Measurements from ENCODE around the gene GNMT. TPM values are rescaled to one million over a fixed set of nuclear protein-coding genes. Genes with fewer than 3 reads are reported as not detected.

GNMT gene
- total and polyA plus RNA-seq, 9 of the 15 experiments (the other 6 are each of a cell fraction or from before 2014, with no cell fraction given), result 0.11 to 0.29 (median 0.15) TPM; not detected in 6

GRCh38 chr6:42928986-42929820, 31.4 kb upstream of the GNMT start, which contains the start of gene CNPY3 (continued):
- TF ChIP-seq PBX2 (CRISPR knock-in tag; IDR thresholded peaks at IDR 0.05; ENCODE audit: low read depth) (no peak), PBX2 (tag; conservative IDR thresholded peaks at IDR 0.05; ENCODE audit: low read depth) (no peak), ZNF398 (CRISPR knock-in tag; IDR thresholded peaks at IDR 0.05) (no peak), DLX4 (CRISPR knock-in tag; IDR thresholded peaks at IDR 0.05) (no peak), PTRF (tag; IDR thresholded peaks at IDR 0.05) (no peak), CREM (IDR thresholded peaks at IDR 0.05; ENCODE audit: low read depth) (peak; percentile 80), TCF15 (CRISPR knock-in tag; IDR thresholded peaks at IDR 0.05) (no peak), PHB (CRISPR knock-in tag; IDR thresholded peaks at IDR 0.05) (0 out of 2 replicates have a peak, but pooled peaks have one; percentile 33), ZFPM2 (CRISPR knock-in tag; IDR thresholded peaks at IDR 0.05) (0 out of 2 replicates have a peak, but pooled peaks have one; percentile 48), BRCA1 (IDR thresholded peaks at IDR 0.05) (no peak), BRCA1 (CRISPR knock-in tag; IDR thresholded peaks at IDR 0.05) (0 out of 2 replicates have a peak, but pooled peaks have one; percentile 45), TFAM (CRISPR knock-in tag; conservative IDR thresholded peaks at IDR 0.05) (no peak), TAF7 (tag; IDR thresholded peaks at IDR 0.05) (peak; percentile 58), BCOR (IDR thresholded peaks at IDR 0.05) (peak; percentile 29; the same call in 1 of the 2 replicates), SNIP1 (IDR thresholded peaks at IDR 0.05; ENCODE audit: low read depth) (no peak; the same call in 1 of the 2 replicates), RBM34 (IDR thresholded peaks at IDR 0.05; ENCODE audit: borderline replicate concordance, insufficient read depth, low read length) (no peak), ZNF395 (CRISPR knock-in tag; IDR thresholded peaks at IDR 0.05) (peak; percentile 89), GABPA (tag; conservative IDR thresholded peaks at IDR 0.05; ENCODE audit: low read depth) (peak; percentile 95), MYNN (IDR thresholded peaks at IDR 0.05) (peak; percentile 42), MYNN (CRISPR knock-in tag; IDR thresholded peaks at IDR 0.05) (no peak), HSF4 (CRISPR knock-in tag; IDR thresholded peaks at IDR 0.05; ENCODE audit: borderline replicate concordance) (no peak)

Measured in K562 (cell line).